ENCODE measurements around the gene PDE9A. TPM values are rescaled to one million over a fixed set of nuclear protein-coding genes. Genes with fewer than 3 reads are reported as not detected.
"Not testable (repeated sequence)": the region's sequence is repeated elsewhere in the genome, so short reads cannot be mapped to it uniquely, and the experiment has no call there.

PDE9A gene
- total RNA-seq, 1 donor from 2014 or later = 12.3 TPM

GRCh38 chr21:42796327-42797062 lies 143.1 kb downstream of the PDE9A start:
- H3K9me3 Mint-ChIP-seq (ENCODE audit: unreplicated experiment) = no peaks in the 10 kb centered on the region
- no peak for TF ChIP-seq CTCF (IDR thresholded peaks at IDR 0.05)
- no peak overlapping the region for H3K4me3 Mint-ChIP-seq (ENCODE audit: unreplicated experiment)
- no peak overlapping the region for H3K27ac Mint-ChIP-seq (ENCODE audit: unreplicated experiment)
- H3K27me3 Mint-ChIP-seq (ENCODE audit: unreplicated experiment) = peaks cover 60% of the 10 kb centered on the region
- H3K36me3 Mint-ChIP-seq (ENCODE audit: unreplicated experiment) = no peaks in the 10 kb centered on the region
- no peaks in the 10 kb centered on the region for H3K4me1 Mint-ChIP-seq (ENCODE audit: unreplicated experiment)
- DNase-seq (ENCODE audit: extremely low spot score, unreplicated experiment) = no peak

- TF ChIP-seq CTCF (IDR thresholded peaks at IDR 0.05) = no peak
- H3K27ac Mint-ChIP-seq (ENCODE audit: unreplicated experiment) = no peak overlapping the region
- no peaks in the 10 kb centered on the region for H3K9me3 Mint-ChIP-seq (ENCODE audit: unreplicated experiment)
- peaks cover 52% of the 10 kb centered on the region for H3K27me3 Mint-ChIP-seq (ENCODE audit: unreplicated experiment)
- no peak overlapping the region for H3K4me3 Mint-ChIP-seq (ENCODE audit: unreplicated experiment)
- H3K36me3 Mint-ChIP-seq (ENCODE audit: unreplicated experiment) = no peaks in the 10 kb centered on the region
- no peak for DNase-seq (ENCODE audit: extremely low spot score, unreplicated experiment)
- no peaks in the 10 kb centered on the region for H3K4me1 Mint-ChIP-seq (ENCODE audit: unreplicated experiment)
These were observed 144.1 kb downstream of the PDE9A start for GRCh38 chr21:42797522-42797921.

DNA sequence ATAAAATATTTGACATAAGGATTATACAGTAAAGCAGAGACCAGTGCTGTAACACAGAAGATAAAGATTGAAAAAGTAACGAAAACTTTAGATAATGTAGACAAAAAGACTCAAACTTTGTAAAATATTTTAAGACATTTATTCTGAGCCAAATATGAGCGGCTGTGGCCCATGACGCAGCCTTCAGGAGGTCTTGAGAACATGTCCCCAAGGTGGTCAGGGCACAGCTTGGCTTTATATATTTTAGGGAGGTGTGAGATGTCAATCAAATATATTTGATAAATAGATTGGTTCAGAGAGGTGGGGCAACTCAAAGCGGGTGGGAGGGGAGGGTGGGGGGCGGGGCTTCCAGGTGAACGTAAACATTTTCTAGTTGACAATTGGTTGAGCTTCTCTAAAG lies 144.7 kb downstream of the PDE9A start:
- Mint-ChIP-seq H3K4me1 (ENCODE audit: unreplicated experiment) (no peaks in the 10 kb centered on the region), H3K27me3 (ENCODE audit: unreplicated experiment) (peaks cover 50% of the 10 kb centered on the region), H3K27ac (ENCODE audit: unreplicated experiment) (no peak overlapping the region), H3K9me3 (ENCODE audit: unreplicated experiment) (no peaks in the 10 kb centered on the region), H3K4me3 (ENCODE audit: unreplicated experiment) (no peak overlapping the region), H3K36me3 (ENCODE audit: unreplicated experiment) (no peaks in the 10 kb centered on the region)
- no peak for DNase-seq (ENCODE audit: extremely low spot score, unreplicated experiment)
- no peak for TF ChIP-seq CTCF (IDR thresholded peaks at IDR 0.05)

DNA sequence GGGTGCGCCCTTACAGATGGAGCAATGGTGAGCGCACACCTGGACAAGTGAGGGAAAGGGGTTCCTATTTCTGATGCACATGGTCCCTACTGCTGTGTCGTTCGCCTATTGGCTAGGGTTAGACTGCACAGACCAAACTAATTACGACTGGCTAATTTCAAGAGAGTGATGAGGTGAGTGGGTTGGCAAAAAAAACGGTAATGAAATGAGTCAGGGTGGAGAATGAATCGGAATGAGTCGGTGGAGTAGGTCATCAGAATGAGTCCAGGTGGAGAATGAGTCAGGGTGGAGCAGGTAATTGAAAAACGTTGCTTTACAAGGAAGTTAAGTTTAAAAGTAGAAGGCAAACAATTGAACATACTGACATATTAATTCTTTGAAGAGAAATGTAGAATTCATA lies 146.1 kb downstream of the PDE9A start:
- Mint-ChIP-seq H3K4me1 (ENCODE audit: unreplicated experiment) (no peaks in the 10 kb centered on the region), H3K9me3 (ENCODE audit: unreplicated experiment) (no peaks in the 10 kb centered on the region), H3K36me3 (ENCODE audit: unreplicated experiment) (no peaks in the 10 kb centered on the region), H3K27ac (ENCODE audit: unreplicated experiment) (no peak overlapping the region), H3K27me3 (ENCODE audit: unreplicated experiment) (peaks cover 44% of the 10 kb centered on the region), H3K4me3 (ENCODE audit: unreplicated experiment) (no peak overlapping the region)
- no peak for TF ChIP-seq CTCF (IDR thresholded peaks at IDR 0.05)
- no peak for DNase-seq (ENCODE audit: extremely low spot score, unreplicated experiment)

GRCh38 chr21:42799948-42800347 lies 146.5 kb downstream of the PDE9A start:
- Mint-ChIP-seq H3K9me3 (ENCODE audit: unreplicated experiment) (no peaks in the 10 kb centered on the region), H3K4me1 (ENCODE audit: unreplicated experiment) (no peaks in the 10 kb centered on the region), H3K27me3 (ENCODE audit: unreplicated experiment) (peaks cover 44% of the 10 kb centered on the region), H3K4me3 (ENCODE audit: unreplicated experiment) (no peak overlapping the region), H3K36me3 (ENCODE audit: unreplicated experiment) (no peaks in the 10 kb centered on the region), H3K27ac (ENCODE audit: unreplicated experiment) (no peak overlapping the region)
- DNase-seq (ENCODE audit: extremely low spot score, unreplicated experiment) = no peak
- TF ChIP-seq CTCF (IDR thresholded peaks at IDR 0.05) = no peak

GRCh38 chr21:42801616-42802015 lies 148.2 kb downstream of the PDE9A start:
- not testable (repeated sequence) for H3K9me3 Mint-ChIP-seq (ENCODE audit: unreplicated experiment); H3K4me1 Mint-ChIP-seq (ENCODE audit: unreplicated experiment); H3K36me3 Mint-ChIP-seq (ENCODE audit: unreplicated experiment); H3K4me3 Mint-ChIP-seq (ENCODE audit: unreplicated experiment); H3K27ac Mint-ChIP-seq (ENCODE audit: unreplicated experiment)
- H3K27me3 Mint-ChIP-seq (ENCODE audit: unreplicated experiment) = peaks cover 50% of the 10 kb centered on the region
- DNase-seq (ENCODE audit: extremely low spot score, unreplicated experiment) = peak; percentile 13
